Psoas muscle (tissue), 8 donors: ENCODE measurements around the gene PES1. TPM values are rescaled to one million over a fixed set of nuclear protein-coding genes. Genes with fewer than 3 reads are reported as not detected.
"Not testable (repeated sequence)": the region's sequence is repeated elsewhere in the genome, so short reads cannot be mapped to it uniquely, and the experiment has no call there.

Source experiments
- ATAC-seq, 4 donors: fragments of 200-7000 bp; cut with Tn5 transposase; one replicate each; pipeline ENCODE4 v1.9.1; 2020; ENCODE audit warnings: moderate library complexity in 3 of 4, mild to moderate bottlenecking in 2 of 4
- DNase-seq, 2 donors: peaks; one replicate each; pipeline ENCODE4 v3.0.0-alpha.2; 2020
- H3K27ac ChIP-seq: fragments of 200-600 bp; one replicate; pipeline ENCODE4 v1.8.0; 2022
- H3K27me3 ChIP-seq, 3 donors: fragments of 200-600 bp in 1 of 3; one replicate each; pipeline versions ENCODE4 v1.6.1 to v1.8.0; 2013 to 2022; ENCODE audit warnings: low read length in 2 of 3, mild to moderate bottlenecking in 2 of 3, moderate library complexity in 1 of 3; ENCODE audit not compliant: insufficient read depth in 3 of 3
- H3K36me3 ChIP-seq, 2 donors: fragments of 200-600 bp in 1 of 2; one replicate each; pipeline versions ENCODE4 v1.6.1 to v1.8.0; 2013 to 2022; ENCODE audit warnings: low read depth in 1 of 2, mild to moderate bottlenecking in 1 of 2, moderate library complexity in 1 of 2; ENCODE audit not compliant: insufficient read depth in 1 of 2
- H3K4me1 ChIP-seq: fragments of 200-600 bp; one replicate; pipeline ENCODE4 v1.8.0; 2022
- H3K4me3 ChIP-seq: fragments of 200-600 bp; one replicate; pipeline ENCODE4 v1.8.0; 2022; ENCODE audit warnings: mild to moderate bottlenecking
- H3K9me3 ChIP-seq: fragments of 200-600 bp; one replicate; pipeline ENCODE4 v1.8.0; 2022
- WGBS, 3 donors: extraction: QIAGEN DNeasy Blood & Tissue Kit; methylation state at CpG; one replicate each; pipeline versions ENCODE4 v1.1.6 to v1.1.7; 2013; 5-methylcytosine and 5-hydroxymethylcytosine counted together
- intact Hi-C, 2 donors: fragments of 100-400 bp; cut with DNase I; formaldehyde crosslinking; loops; one replicate each; pipeline versions ENCODE4 v1.11.0 to v1.14.2; 2022
- polyA plus RNA-seq, 3 donors: library from polyadenylated mRNA; stranded (reverse); fragments of 200-250 nt; gene quantifications; one replicate each; pipeline ENCODE4 v1.2.3, GENCODE V29; 2013
- total RNA-seq, 4 donors: library from RNA; stranded (reverse); fragmentation: NEBNext Ultra II Directional in 2 of 4; extraction: Animal tissue kit (Norgen Biotek cat#: 25700) in 2 of 4; gene quantifications; one replicate each; pipeline versions ENCODE4 v1.2.1 to v1.2.4, GENCODE V29; 2021 to 2023
- TF ChIP-seq, protein P1 (sequence below): fragments of 200-600 bp; IDR thresholded peaks from one replicate; pipeline ENCODE4 v1.8.0; 2022; ENCODE audit warnings: antibody characterized with exemption
- donor health status: healthy with polysubstance abuse.
- donor health status: DM: no; HTN: no; CAD: no; lungs with moderate emphysema.
- donor health status: Bipolar disorder and iron deficiency.
- donor health status: healthy.
- donor health status: DM: yes; HTN: yes; CAD: no.
- donor health status: DM: no; HTN: no; CAD: no.
- donor health status: DM: no; HTN: no; CAD: no.
- donor health status: DM: yes; HTN: yes; CAD: no.

PES1 gene
- total and polyA plus RNA-seq, 7 donors = 32.8 to 100 (median 65.9) TPM

DNA sequence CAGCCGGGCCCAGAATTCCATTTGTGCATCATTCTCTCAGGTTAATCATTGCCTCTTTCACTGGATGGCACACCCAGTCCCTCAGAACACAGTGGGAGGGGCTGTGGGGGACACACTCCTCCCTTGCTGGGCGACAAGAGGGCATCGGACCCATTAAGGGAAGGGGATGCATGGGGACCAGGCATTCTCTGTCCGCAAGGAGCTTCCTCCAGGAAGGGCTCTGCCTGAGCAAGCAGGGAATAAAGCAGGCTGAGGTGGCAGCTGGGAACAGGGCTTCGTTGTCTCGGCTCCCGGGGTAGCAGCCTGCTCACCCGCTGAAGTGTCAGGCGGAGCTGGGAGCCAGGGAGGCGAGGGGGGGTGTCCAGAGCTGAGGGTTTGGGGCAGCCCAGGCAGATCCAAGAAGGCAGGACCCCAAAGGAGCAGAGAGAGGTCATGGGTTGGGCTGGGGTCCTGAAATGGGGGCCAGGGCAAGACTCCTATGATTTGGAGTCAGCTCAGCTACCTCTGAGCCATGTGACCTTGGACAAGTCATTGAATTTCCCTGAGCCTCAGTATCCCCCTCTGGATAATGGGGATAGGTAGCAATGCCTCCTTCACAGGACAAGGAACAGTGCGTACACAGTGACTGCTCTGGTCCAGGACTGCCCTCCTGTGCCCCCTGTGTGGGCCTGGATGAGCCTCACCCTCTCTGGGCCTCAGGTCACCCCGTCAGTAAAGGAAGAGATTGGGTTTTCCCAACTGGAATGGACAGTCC, 18.7 kb downstream of the PES1 start:
- intact Hi-C loops = loop anchor here in 1 of 2 donors (10.0 kb wide), 1 partner anchor 58 kb away; no protein-coding TSS in a partner anchor
- H3K36me3 ChIP-seq = peaks cover 0 to 29% of the 10 kb centered on the region in 2 donors
- no peaks in the 10 kb centered on the region for H3K27me3 ChIP-seq
- H3K9me3 ChIP-seq = no peaks in the 10 kb centered on the region
- TF ChIP-seq, protein P1, sequence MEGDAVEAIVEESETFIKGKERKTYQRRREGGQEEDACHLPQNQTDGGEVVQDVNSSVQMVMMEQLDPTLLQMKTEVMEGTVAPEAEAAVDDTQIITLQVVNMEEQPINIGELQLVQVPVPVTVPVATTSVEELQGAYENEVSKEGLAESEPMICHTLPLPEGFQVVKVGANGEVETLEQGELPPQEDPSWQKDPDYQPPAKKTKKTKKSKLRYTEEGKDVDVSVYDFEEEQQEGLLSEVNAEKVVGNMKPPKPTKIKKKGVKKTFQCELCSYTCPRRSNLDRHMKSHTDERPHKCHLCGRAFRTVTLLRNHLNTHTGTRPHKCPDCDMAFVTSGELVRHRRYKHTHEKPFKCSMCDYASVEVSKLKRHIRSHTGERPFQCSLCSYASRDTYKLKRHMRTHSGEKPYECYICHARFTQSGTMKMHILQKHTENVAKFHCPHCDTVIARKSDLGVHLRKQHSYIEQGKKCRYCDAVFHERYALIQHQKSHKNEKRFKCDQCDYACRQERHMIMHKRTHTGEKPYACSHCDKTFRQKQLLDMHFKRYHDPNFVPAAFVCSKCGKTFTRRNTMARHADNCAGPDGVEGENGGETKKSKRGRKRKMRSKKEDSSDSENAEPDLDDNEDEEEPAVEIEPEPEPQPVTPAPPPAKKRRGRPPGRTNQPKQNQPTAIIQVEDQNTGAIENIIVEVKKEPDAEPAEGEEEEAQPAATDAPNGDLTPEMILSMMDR = no peak
- no peak overlapping the region for H3K27ac ChIP-seq
- ATAC-seq (peak in 2 of 4 donors; percentile 9 to 25), DNase-seq (peak in 1 of 2 donors; percentile 43)
- peaks cover 13% of the 10 kb centered on the region for H3K4me1 ChIP-seq
- WGBS, 3 donors = 25 to 44% (median 28%) methylated on average over 12 of the region's 12 CpGs
- H3K4me3 ChIP-seq = no peak overlapping the region

DNA sequence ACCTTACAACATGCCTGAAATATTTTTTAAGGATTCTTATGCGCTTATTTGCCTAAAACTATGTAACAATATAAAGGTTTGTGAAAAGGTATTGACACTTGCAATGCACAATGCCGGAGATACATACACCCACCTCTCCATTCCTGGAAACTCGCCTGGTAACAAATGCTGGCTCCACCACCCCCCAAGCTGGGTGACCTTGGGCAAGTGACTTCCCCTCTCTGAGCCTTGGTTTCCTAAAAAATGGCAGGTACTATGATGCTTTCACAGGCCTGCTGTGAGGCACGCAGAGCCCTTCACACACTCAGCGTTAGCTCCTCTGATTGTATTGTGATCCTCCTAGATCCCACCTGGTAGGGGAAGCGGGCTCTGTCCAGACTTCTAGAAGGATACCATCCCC, 19.5 kb downstream of the PES1 start:
- 79 to 89% (median 83%) methylated on average over 6 of the region's 6 CpGs for WGBS, 3 donors
- H3K4me1 ChIP-seq = peaks cover 13% of the 10 kb centered on the region
- intact Hi-C loops = loop anchor here in 1 of 2 donors (10.0 kb wide), 1 partner anchor 57 kb away; no protein-coding TSS in a partner anchor
- TF ChIP-seq, protein P1 = no peak
- H3K27ac ChIP-seq = no peak overlapping the region
- H3K4me3 ChIP-seq = no peak overlapping the region
- DNase-seq (peak in 1 of 2 donors; percentile 12), ATAC-seq (no peak)
- no peaks in the 10 kb centered on the region for H3K9me3 ChIP-seq
- H3K27me3 ChIP-seq = no peaks in the 10 kb centered on the region
- H3K36me3 ChIP-seq = peaks cover 0 to 21% of the 10 kb centered on the region in 2 donors

DNA sequence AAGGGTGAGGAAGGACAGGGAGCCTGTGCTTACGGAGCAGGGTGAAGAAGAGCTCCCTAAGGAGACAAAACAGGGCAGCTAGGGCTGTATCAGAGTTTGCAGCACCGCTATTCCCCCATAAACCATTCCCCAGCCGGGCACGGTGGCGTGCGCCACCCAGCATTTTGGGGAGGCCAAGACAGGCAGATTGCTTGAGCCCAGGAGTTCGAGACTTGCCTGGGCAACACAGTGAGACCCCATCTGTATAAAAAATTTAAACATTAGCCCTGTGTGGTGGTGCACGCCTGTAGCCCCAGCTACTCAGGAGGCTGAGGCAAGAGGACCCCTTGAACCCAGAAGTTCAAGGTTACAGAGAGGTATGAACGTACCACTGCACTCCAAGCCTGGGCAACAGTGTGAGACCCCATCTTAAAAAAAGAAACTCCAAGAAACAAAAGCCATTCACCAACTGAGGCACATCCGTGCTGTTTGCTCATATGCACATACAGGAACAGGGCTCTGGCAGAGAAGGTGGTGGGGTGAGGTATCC, 22.0 kb downstream of the PES1 start:
- DNase-seq (no peak), ATAC-seq (no peak)
- Histone ChIP-seq H3K36me3 (no peaks in the 10 kb centered on the region), H3K27ac (no peak overlapping the region), H3K27me3 (no peaks in the 10 kb centered on the region), H3K4me3 (no peak overlapping the region), H3K9me3 (no peaks in the 10 kb centered on the region), H3K4me1 (peaks cover 13% of the 10 kb centered on the region)
- intact Hi-C loops = loop anchor here in 1 of 2 donors (10.0 kb wide), 1 partner anchor 55 kb away; no protein-coding TSS in a partner anchor
- TF ChIP-seq, protein P1 = no peak
- WGBS, 3 donors = 91 to 93% (median 91%) methylated on average over 9 to 10 of the region's 10 CpGs

DNA sequence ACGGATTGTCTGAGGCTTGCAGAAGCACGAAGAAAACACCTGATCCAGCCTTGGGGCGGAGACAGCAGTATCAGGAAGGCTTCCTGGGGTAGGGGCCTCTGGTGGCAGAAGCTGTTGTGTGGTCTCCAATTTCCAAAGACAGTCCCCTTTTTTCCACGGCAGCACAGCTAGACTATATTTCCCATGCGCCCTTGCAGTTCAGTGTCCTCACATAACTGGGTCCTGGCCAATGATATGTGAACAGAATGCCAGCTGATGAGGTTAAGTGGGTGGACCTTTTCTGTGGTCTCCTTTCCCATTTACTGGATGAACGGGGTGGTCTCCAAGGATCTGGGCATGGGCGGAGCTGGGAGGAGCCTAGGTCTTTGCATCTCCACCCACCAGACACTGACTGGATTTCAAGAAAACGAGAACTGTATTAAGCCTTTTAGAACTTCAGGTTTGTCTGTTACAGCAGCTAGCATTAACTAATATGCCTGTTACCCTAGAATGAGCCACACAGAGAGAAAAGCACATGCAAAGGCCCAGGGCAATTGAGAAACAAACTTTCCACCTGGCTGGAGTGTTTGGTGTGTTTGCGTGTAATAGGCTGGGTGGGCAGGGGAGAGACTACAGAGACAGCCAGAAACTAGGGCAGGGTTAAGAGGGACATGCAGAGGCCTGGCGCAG, 23.4 kb downstream of the PES1 start:
- Histone ChIP-seq H3K36me3 (no peaks in the 10 kb centered on the region), H3K4me3 (no peak overlapping the region), H3K27ac (no peak overlapping the region), H3K4me1 (peaks cover 3% of the 10 kb centered on the region), H3K9me3 (no peaks in the 10 kb centered on the region), H3K27me3 (no peaks in the 10 kb centered on the region)
- ATAC-seq (no peak), DNase-seq (no peak)
- WGBS, 3 donors = 70 to 71% (median 70%) methylated on average over 10 of the region's 10 CpGs
- intact Hi-C loops = no loop called here
- TF ChIP-seq, protein P1 = no peak

DNA sequence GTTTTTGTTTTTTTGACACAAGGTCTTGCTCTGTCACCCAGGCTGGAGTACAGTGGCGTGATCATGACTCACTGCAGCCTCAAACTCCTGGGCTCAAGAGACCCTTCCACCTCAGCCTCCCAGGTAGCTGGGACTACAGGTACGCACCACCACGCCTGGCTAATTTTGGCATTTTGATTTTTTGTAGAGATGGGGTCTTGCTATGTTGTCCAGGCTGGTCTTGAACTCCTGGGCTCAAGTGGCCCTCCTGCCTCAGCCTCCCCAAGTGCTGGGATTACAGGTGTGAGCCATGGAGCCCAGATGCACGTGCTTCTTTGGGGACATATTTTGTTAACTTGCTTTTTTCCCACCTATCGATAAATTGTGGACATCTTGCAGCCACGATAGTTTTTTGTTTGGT, 24.4 kb downstream of the PES1 start:
- H3K27me3 ChIP-seq, H3K36me3 ChIP-seq, intact Hi-C loops, H3K4me1 ChIP-seq, ATAC-seq, H3K4me3 ChIP-seq, DNase-seq, H3K9me3 ChIP-seq, H3K27ac ChIP-seq: not testable (repeated sequence)
- 89 to 92% (median 90%) methylated on average over 6 of the region's 6 CpGs for WGBS, 3 donors
